GM21528 (cell line): ENCODE measurements around the gene LSAMP.

Experiments
- ATAC-seq: cut with Tn5 transposase; IDR thresholded peaks from one replicate; pipeline ENCODE4 v1.9.1; 2021; ENCODE audit warnings: mild to moderate bottlenecking, moderate library complexity; ENCODE audit not compliant: unreplicated experiment, low FRiP score

Gene LSAMP

DNA sequence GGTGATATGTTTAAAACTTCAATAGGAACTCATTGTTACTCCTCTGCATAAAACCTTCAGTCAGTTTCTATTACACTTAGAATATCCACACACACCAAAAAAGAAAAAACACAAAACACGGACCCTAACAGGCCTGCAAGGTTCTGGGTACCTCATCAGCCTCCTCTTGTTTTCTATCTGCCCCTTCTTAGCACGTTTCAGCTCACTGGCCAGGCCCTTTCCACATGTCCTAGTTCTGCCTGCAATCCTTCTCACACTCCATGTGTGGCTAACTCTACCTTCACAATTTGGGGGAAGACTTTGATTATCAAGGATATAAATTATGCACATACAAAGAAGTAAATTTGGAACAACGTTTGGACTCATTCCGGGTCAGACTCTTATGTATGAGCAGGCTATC is 376.3 kb downstream of the LSAMP start:
- ATAC-seq = no peak

DNA sequence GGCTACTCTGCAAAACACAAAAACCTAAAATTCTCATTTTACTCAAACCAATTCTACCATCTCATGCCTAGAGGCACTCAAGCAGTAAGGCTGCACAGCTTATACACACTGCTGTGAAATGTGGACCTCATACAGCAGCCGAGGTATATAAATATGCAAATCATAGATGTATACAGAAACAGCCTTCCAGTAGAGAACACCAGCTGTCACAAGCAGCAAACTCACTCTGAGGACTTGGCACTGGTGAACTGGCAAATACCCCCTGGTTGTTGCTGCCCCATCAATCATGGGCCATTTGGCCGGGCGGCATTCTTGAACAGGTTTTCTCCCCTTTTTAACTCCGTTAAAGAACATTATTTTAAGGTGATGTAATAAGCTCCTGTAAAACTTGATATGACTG is 378.0 kb downstream of the LSAMP start:
- ATAC-seq = peak; percentile 99

GRCh38 chr3:116065501-116065900 is 379.8 kb downstream of the LSAMP start:
- ATAC-seq = no peak

DNA sequence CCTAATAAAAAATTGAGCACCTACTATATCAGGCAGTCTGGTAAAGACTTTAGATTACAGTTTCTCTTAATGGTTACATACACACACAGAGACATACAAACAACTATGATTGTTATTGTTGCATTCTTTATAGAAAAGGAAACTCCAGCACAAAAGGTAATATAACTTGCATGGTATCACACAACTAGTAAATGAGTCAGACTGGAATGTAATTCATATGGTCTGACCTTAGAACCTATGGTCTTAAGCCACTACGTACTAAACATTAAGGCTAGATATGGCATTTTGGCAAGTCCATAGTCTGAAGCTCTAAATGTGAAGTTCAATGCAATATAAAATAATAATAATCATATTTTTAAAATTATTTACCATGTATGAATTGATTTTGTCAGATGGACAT is 380.6 kb downstream of the LSAMP start:
- no peak for ATAC-seq

DNA sequence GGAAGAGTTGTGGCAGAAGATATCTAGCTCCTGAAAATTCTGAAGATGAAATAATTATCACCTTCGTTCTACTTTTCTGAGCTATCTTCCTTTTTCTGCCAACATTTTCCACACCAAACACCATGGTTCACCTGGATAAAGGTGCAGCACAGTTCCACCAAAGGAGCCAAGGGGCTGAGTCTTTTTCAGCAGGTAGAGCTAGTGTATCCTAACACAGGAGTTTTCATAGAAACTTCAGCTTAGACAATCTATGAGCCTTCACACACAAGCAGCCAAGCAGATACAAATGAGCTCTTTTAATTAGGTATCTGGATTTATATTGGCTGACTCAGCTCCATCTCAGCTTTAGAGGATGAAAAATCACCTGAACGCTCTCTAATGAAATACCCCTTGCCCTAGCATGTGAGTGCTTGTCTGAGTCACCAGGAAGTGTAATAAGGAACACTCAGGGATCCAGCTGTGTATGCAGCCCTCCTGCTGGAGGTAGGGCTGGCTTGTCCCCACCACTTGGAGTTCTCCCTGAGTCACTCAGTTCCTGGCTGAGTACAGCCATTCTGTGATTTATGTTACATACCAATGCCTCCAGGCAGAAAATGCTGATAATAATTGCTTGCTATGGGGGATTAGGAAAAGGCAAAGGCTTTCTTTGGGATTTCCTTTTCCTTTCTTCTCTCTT is 385.7 kb downstream of the LSAMP start:
- ATAC-seq = no peak

- ATAC-seq = no peak
These were observed 386.4 kb downstream of the LSAMP start for GRCh38 chr3:116058844-116059243.

GRCh38 chr3:116057400-116058006 is 387.8 kb downstream of the LSAMP start:
- no peak for ATAC-seq

DNA sequence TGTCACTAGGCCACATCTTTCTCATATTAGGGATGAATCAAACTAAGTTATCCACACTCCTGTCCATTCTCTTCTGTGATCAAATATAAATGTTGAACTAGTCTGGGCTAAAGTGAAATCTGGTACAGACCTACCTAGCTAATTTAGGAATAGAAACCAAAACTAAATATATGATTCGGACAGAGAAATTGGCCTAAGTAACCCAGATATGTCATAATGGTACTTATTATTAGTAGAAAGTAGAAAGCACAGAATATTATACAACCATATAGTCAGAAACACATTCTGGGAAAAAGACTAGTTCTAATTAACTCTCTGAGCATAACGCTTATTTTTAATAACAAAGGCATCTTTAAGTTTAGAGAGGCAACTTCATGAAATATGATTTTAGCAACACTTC is 389.0 kb downstream of the LSAMP start:
- ATAC-seq = peak; percentile 91

GRCh38 chr3:116053017-116053416 is 392.3 kb downstream of the LSAMP start:
- no peak for ATAC-seq

- ATAC-seq = no peak
These were observed 392.7 kb downstream of the LSAMP start for GRCh38 chr3:116052602-116053001.

DNA sequence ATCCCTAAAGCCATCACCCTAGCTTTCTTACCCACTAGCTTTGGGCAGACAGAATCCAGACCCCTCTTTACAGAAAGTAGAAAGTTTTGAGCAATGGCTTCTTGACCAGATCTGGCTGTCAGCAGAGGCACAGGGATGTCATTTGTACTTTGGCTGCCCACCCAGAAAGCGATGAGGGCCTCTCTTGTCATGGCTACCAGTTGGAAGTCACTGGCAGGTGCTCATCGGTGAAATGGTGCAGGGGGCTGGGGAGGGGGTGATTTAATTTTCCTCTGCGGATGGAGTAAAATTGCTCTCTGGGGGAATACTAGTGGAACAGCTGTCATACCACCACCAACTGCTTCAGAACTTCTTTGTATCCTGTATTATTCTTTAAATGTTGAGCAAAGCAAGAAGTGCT is 393.7 kb downstream of the LSAMP start:
- ATAC-seq = no peak

DNA sequence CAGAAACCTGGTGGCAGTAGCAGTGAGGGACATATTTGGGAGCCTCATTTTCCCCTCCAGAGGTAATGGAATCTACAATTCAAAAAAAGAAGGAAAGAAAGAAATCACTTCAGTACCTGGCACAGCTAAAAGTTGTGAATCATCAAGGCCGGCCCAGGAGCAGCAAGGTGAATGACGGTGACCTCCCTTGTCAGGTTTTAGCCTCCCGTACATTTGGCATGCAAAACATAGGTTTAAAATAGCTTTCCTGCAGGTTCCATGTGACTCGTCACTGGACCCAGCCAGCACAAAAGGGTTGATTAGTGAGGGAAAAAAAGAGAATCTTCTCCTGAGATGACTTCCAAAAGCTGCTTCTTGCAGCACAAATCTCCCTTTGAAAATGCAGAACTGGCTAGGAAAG is 394.2 kb downstream of the LSAMP start:
- peak; percentile 60 for ATAC-seq

- no peak for ATAC-seq
These were observed 394.9 kb downstream of the LSAMP start for GRCh38 chr3:116050311-116050915.

GRCh38 chr3:116048991-116049390 is 396.3 kb downstream of the LSAMP start:
- ATAC-seq = no peak

- ATAC-seq = no peak
These were observed 398.9 kb downstream of the LSAMP start for GRCh38 chr3:116046350-116046749.

GRCh38 chr3:116045314-116045713 is 400.0 kb downstream of the LSAMP start:
- no peak for ATAC-seq

DNA sequence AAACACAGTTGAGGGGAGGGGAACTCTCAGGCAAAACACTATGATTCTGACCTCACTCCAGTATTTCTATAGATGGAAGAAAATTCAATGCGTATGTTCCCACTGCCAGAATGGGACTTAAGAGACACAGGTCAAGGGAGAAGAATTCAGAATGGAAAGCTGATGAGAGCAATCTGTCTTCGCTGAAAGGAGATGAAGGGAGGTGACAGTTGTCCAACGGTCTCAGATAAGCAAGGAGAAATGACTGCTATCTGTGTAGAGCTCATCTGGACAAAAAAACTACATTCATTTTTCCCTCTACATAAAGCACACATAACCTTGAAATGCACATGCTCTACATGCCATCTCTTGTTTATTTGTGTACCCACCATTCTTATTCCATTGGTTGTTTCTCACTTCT is 405.1 kb downstream of the LSAMP start:
- no peak for ATAC-seq

DNA sequence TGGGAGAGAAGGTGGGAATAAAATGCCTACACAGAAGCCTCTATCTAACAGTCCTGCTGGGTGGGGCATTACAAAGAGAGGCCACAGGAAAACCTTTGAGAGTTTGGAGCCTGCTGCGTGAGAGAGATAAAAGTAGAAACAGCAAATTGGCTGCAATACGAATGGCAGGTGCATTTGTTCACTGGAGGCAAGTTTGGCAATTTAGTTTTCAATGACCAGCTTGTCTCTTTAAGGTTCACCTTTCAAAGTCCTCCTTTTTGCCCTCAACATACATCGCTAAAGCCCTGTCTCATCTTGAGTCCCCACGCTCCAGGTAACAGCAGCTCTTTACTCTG is 405.7 kb downstream of the LSAMP start:
- no peak for ATAC-seq

- peak; percentile 6 for ATAC-seq
These were observed 406.2 kb downstream of the LSAMP start for GRCh38 chr3:116038968-116039650.

DNA sequence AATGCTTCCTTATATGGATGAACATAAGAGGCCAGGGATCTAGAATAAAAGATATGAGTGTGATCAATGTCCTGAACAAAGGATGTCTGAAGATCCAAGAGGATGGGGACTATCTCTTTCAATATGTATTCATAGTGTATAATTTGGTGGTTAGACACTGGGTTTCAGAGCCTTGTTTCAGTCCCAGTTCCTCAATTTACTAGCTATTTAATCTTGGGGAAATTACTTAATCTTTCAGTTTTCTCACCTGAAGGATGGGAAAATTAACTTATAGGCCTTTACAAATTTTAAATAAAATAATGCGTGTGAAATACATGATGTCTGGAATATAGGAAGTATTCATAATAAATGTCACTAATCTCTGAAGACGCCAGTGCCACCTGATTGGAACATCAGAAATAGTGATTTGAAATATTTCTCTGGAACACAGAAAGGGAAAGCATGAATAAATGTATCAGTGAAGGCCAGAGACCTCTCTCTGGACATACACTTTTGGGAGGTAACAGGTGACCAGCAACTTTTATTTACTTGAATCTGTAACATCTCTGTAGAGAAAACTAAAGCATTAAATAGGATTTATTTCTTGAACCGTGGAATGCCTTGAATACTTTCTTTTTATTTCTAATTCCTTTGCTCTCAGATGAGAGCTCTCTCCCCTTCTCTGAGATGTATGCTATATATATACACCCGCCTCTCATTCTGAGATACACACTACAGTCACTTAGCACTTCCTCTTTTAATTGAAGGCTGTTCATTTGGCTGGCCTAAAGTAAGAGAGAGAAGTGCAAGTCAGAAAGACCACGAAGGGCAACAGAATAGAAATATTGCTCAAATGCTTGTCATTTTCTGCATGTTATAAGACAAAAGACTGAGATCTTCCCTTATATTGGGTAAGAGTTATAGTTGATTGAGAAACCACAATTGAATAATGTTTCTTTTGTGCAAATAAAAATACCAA is 407.1 kb downstream of the LSAMP start:
- ATAC-seq = peak; percentile 99

- ATAC-seq = no peak
These were observed 409.9 kb downstream of the LSAMP start for GRCh38 chr3:116035429-116035828.
